GM21825 (cell line): ENCODE data around the gene DUSP28.

Experiments
- ATAC-seq: cut with Tn5 transposase; IDR thresholded peaks from one replicate; pipeline ENCODE4 v1.9.1; 2021; ENCODE audit warnings: mild to moderate bottlenecking, moderate library complexity; ENCODE audit not compliant: unreplicated experiment

Gene DUSP28

DNA sequence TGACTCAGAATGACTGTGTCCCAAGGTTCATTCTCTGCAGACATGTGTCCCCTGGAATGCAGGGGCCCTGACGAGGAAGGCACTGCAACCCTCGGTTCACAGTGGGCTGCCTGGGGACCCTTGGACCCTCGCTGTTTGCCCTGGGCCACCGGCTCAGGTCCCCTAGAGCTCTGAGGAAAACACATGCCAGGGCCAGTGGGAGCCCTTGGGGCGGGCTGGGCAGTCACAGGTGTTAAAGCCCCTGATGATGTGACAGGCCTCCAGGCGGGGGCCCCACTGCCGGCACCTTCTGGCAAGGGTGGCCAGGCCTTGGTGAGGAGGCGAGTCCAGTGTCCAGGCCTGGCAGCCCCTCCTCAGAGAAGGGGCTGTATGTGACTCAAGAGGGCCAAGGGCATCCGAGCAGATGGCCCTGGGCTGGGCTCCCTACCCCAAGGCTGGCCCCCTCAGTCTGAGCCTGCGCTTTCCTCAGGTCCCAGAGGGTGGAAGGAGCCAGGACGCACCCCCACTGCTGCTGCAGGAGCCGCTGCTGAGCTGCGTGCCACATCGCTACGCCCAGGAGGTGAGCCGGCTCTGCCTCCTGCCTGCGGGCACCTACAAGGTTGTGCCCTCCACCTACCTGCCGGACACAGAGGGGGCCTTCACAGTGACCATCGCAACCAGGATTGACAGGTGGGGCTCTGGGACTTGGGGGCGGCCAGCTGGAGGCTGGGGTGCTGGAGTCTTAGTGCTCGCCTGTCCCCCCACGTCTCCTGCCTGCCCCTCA, 37.4 kb downstream of the DUSP28 start:
- ATAC-seq: no peak

GRCh38 chr2:240598311-240598911, 38.3 kb downstream of the DUSP28 start:
- ATAC-seq: no peak

- ATAC-seq: no peak
These were observed 39.0 kb downstream of the DUSP28 start for GRCh38 chr2:240599141-240599583.

- no peak for ATAC-seq
These were observed 40.3 kb downstream of the DUSP28 start for GRCh38 chr2:240600451-240600961.

DNA sequence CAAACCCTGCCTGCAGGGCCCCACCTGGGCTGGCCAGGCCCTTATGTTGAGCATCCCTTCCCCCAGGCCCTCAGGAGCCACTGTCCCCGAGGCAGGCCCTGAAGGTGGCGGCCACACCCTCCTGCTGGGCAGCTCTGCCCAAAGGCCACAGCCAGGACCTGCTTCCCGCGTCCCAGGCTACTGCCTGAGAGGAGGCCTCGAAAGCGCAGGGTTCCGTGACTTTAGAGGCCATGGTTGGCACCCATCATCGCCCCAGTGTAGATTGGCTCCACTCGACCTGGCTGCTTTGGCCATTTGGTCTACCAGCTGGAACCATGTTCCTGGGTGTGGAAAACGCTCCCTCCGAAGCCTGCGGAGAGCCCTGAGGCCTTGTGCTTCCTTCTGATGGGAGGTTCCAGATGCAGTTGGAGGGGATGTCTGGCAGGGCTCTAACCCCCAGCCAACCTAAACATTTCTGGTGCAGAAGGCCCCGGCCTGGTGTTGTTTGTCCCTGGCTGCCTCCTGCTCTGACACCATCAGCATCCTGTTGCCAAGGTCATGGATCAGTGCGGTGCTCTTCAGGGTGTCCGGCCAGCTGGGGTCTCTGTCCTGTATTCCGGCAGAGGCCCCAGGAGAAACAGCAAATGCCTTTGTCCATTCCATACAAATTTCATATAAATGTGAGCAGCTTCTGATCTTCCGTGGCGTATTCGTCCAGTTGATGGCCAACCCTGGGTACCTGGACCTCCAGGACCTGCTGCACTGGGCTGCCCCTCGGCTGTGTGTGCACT, 41.1 kb downstream of the DUSP28 start:
- no peak for ATAC-seq

- no peak for ATAC-seq
These were observed 41.6 kb downstream of the DUSP28 start for GRCh38 chr2:240601831-240602160.

DNA sequence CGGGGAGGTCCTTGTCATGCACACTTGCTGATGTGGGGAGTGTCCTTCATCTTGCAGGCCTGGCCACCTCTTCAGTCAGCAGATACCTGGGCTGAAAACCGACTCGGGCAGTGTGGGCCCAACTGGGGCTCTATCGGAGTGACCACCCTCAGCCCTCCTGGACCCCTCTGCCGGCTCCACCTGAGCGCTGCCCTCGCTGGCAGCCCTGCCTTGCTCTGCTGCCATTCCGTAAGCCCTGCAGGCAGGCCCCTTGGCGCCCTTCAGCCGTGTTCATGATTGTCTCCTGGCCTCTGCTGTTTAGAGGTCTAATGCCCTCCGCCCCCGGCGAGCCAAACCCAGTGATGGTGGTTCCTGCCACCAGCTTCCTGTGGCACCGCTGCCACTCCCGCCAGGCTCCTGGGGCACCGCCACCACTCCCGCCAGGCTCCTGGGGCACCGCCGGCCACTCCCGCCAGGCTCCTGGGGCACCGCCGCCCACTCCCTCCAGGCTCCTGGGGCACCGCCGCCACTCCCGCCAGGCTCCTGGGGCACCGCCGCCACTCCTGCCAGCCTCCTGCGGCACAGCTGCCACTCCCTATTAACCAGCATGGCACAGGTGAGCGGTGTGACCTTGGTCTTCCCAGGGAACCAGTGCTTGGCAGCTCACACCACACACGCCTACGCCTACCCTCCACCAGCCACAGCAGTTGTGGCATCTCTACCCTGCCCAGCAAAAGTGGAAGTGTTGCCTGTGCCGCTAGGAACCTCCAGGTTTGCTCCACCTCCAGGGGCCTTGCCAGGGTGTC, 42.3 kb downstream of the DUSP28 start:
- ATAC-seq: no peak

GRCh38 chr2:240603081-240603835, 43.1 kb downstream of the DUSP28 start:
- ATAC-seq: no peak

DNA sequence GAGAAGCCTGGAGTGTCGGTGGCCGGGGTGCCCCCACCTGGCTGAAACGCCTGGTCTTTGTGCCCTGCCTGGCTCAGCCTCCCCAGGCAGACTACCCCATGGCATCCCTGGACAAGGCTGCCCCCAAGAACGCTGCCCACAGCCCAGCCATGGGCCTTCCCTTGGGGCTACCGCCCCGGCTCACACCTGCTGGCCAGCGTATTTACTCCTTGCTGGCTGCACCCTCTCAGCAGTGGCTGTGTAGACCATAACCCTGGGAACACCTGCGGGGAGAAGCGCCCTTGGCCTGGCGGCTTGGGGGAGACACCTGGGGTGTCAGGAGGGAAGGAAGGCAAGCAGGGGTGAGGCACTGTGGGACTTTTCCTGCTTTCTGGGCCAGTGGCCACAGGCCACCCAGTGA, 43.7 kb downstream of the DUSP28 start:
- ATAC-seq: no peak

DNA sequence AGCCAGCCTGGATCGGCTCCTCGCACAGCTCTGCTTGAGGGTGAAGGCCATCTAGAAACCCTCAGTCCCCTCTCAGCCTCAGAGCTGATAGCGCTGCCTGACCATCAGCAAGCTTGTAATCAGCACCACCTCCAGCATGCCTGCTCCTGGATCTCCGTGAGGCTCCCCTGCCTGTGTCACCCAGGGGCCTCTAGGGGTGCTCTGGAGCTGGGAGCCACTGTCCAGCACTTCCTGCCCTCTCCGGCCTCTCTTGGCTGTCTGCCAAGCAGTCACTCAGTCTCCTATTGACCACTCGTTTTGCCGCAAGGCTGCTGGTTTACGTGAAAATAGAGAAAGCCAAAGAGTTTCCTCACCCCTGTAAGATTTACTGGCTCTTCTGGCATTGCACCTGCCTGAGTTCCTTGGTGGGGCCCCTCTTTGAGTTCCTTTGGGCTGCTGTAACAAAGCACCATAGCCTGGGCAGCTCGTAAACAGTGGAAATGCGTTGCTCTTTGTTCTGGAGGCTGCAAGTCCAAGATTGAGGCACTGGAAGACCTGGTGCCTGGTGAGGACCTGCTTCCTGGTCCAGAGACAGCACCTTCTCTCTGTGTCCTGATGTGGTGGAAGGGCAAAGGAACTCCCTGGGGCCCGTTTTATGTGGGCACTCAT, 44.3 kb downstream of the DUSP28 start:
- ATAC-seq: no peak

DNA sequence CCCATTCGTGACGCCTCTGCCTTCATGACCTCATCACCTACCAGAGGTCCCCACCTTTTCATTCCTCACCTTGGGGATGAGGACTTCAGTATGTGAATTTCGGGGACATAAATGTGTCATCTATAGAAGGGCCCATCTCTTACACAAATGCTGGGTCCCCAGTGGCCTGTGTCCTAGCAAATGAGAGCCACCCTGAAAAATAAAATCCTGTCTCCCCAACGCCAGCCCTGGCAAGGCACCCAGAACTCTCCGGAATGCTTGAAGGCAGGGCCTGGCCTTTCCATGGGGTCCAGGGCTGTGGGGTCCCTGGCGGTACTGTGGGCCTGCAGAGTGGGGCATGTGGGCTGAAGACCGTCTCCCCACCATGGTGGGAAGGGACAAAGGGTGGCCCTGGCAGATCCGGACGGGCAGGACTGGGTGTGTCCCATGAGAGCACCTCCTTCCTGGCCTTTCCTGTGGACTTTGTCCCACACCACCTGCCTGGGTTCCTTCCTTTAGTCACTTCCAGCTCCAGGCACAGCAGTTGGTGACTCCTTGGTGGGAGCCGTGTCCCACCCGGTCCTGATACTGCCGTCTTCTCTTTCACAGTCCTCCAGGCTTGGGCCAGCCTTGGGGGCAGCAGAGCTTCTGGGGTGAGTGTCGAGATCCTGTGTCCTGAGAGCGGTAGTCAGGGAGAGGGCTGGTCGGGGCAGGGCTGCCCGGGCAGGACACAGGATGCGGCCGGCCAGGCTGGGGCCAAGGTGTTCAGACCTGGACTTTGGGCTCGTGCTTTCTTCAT, 45.0 kb downstream of the DUSP28 start:
- no peak for ATAC-seq

DNA sequence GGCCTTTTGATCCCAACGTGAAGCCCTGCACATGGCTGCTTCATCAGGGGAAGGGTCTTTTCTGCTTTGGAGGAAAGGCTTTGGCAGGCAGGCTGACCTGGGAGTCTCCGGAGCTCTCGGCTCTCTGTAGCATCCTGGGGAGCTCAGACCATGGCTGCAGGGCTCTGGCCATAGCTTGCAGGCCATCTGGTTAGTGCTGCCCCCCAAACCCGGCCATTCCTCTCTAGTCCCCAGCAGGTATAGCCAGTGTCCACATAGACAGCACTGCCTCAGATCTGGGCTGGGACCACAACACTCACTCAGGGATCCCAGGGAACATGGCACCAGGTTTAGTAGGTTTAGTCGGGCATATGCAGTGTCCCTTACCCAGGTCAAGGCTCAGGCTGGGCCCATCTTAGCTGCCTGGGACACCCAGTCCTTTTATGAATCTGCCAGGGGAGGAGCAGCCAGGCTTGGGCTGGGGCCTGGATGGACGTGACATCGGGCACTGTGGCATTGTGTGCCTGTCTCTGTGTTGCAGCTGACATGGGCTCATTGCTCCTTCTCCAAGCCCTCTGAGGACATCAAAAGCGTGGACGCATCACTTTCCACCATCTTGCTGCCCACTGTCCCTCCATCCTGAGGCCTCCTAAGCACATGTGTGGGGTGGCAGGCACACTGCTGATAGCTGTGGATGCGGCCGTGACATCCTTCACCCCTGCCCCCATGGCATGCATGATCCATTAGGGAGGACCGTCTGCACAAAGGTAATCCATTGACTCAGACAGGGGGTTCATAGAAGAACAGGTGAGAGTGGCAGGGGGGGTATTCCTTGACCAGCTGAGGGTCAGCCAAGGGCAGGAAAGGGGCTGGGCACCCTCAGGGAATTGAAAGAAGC, 45.9 kb downstream of the DUSP28 start:
- ATAC-seq: no peak

DNA sequence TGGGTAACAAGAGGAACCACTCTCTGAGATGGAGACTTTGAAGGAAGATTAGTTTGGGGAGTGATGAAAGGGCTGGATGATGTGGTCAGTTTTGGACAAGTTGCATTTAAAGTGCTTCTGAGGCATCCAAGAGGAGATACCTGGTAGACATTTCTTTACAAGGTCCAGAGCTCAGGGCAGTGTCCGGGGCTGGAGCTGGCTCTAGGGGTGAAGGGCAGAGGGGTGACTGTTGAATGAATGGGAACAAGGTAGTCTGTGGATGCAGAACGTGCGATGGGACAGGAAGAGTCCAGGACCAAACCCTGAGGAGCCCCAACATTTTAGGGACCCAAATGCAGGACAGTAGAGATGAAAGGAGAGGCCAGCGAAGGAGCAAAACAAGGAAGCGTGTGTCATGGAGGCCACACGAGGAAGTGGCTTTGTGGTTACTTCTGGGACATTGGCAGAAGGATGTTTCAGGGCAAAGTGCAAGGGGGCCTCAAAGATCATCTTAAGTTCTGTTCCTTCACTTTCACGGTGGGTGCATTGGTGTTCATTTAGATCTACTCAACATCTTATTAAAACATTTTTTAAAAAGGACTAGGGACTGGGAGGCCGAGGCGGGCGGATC, 51.5 kb downstream of the DUSP28 start:
- no peak for ATAC-seq
